Stomach (tissue), 4 donors: ENCODE measurements around the gene CD80.

Experiments used
- EP300 ChIP-seq: sonication (generic); formaldehyde crosslinking; IDR thresholded peaks from one replicate; pipeline ENCODE4 v1.6.1; 2017; ENCODE audit warnings: antibody characterized with exemption
- TF ChIP-seq, protein P1 (sequence below), 7 experiments: fragments of 450-650 bp in 4 of 7; fragments of 200-600 bp in 3 of 7; sonication (generic) in 3 of 7; IDR thresholded peaks; one replicate each; pipeline ENCODE4 v1.5.1; 2016 to 2019; ENCODE audit warnings: antibody characterized with exemption in 7 of 7, control low read depth in 2 of 7, mild to moderate bottlenecking in 1 of 7

DNA sequence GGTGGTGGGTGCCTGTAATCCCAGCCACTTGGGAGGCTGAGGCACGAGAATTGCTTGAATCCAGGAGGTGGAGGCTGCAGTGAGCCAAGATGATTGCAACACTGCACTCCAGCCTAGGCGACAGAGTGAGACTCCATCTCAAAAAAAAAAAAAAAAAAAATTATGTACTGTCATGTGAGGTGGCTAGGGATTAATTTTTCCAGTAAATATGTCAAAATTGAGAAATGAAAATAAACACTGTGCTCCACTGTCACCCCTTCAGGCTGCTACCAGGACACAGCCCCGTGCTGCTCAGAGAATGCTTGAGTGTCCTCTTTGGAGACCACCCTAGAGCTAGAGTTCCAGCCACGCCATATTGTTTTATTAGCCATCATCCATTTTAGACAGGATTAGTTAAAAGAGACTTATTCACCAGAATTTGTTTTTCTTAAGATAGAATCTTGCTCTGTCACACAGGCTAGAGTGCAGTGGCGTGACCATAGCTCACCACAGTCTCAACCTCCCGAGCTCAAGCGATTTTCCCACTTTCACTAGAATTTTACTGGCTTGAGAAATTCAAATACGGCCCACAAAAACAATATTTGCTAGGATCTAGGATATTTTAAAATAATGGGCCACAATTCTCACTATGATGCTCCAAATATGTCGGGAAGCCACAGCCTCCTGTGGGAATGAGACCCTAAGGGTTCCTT, 642 bp downstream of the CD80 start:
- TF ChIP-seq, protein P1, sequence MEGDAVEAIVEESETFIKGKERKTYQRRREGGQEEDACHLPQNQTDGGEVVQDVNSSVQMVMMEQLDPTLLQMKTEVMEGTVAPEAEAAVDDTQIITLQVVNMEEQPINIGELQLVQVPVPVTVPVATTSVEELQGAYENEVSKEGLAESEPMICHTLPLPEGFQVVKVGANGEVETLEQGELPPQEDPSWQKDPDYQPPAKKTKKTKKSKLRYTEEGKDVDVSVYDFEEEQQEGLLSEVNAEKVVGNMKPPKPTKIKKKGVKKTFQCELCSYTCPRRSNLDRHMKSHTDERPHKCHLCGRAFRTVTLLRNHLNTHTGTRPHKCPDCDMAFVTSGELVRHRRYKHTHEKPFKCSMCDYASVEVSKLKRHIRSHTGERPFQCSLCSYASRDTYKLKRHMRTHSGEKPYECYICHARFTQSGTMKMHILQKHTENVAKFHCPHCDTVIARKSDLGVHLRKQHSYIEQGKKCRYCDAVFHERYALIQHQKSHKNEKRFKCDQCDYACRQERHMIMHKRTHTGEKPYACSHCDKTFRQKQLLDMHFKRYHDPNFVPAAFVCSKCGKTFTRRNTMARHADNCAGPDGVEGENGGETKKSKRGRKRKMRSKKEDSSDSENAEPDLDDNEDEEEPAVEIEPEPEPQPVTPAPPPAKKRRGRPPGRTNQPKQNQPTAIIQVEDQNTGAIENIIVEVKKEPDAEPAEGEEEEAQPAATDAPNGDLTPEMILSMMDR (IDR thresholded peaks at IDR 0.05) = no peak
- no peak for TF ChIP-seq EP300
